Measurements from ENCODE around the gene SENP1. TPM values are rescaled to one million over a fixed set of nuclear protein-coding genes. Genes with fewer than 3 reads are reported as not detected.

SENP1 gene
- total and polyA plus RNA-seq, 2 donors (not counting 3 experiments of a cell fraction or from before 2014, with no cell fraction given) = 9.9 to 20.5 TPM

DNA sequence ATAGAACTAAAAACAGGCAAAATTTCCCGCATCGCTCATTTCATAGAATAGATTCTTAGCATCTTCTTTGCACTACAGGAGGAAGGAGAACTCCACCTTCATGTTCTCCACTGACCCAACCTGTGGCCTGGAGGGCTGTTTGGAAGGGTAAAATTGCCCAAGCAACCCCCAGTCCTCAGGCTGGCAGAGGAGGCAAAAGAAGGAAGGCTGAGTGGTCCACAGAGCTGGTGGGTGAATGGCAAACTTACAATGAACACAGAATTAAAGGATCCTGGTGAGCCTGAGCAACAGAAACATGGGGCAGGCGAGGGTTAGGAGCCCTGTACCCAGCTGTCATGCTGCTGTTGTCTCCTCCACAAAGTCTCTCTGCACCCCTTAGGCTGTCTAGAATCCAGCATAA, 25.1 kb downstream of the SENP1 start:
- Histone ChIP-seq H3K36me3 (ENCODE audit: control insufficient read depth in 2 of 2, extremely low read depth in 1 of 2, insufficient read depth in 2 of 2, low read length in 2 of 2) (peaks cover 8 to 9% of the 10 kb centered on the region in 2 experiments), H3K79me2 (ENCODE audit: control insufficient read depth, insufficient read depth, low read length) (no peaks in the 10 kb centered on the region), H3K9me3 (replicated peaks; ENCODE audit: control insufficient read depth, insufficient read depth, low read length) (no peaks in the 10 kb centered on the region), H4K20me1 (replicated peaks; ENCODE audit: control insufficient read depth, extremely low read depth, insufficient read depth, low read length) (no peaks in the 10 kb centered on the region), H3K4me3 (replicated peaks in 1 of 3; ENCODE audit: insufficient read depth in 1 of 3, low read depth in 1 of 3, low read length in 3 of 3) (no peak overlapping the region), H3K4me2 (ENCODE audit: insufficient read depth, low read length) (no peak overlapping the region), H3K27ac (ENCODE audit: insufficient read depth, low read depth, low read length) (no peak overlapping the region), H3K27me3 (ENCODE audit: control insufficient read depth in 2 of 2, insufficient read depth in 2 of 2, low read length in 2 of 2) (no peaks in the 10 kb centered on the region), H3K9ac (replicated peaks; ENCODE audit: extremely low read depth, insufficient read depth, low read length) (no peak overlapping the region), H3K4me1 (ENCODE audit: control insufficient read depth, extremely low read depth, insufficient read depth, low read length) (no peaks in the 10 kb centered on the region), H2AFZ (ENCODE audit: low read depth, low read length) (no peak overlapping the region), H3K9me1 (replicated peaks; ENCODE audit: control insufficient read depth, extremely low read depth, insufficient read depth, low read length) (no peaks in the 10 kb centered on the region)
- dilution Hi-C loops (cut with MboI; ENCODE audit: extremely low pct_ligation_motif_present, low sequenced_read_pairs) = no loop called here
- no TSS peak for BruUV-seq (replicated peaks)
- DNase-seq (ENCODE audit: low read depth, low spot score) (no peak), FAIRE-seq (no peak)
- intact Hi-C loops (cut with micrococcal nuclease) = loop anchor here (5.0 kb wide), 1 partner anchor 536 kb away; no protein-coding TSS in a partner anchor
- ChIA-PET POLR2A (no interaction called here), CTCF (interaction anchor here (0.5 kb wide), 1 partner anchor 17 kb away, joined by 3 read pairs; no protein-coding TSS in a partner anchor)
- TF ChIP-seq FOS (IDR thresholded peaks at IDR 0.05; ENCODE audit: borderline replicate concordance, insufficient read depth, low read length) (no peak), POLR2AphosphoS5 (IDR thresholded peaks at IDR 0.05; ENCODE audit: insufficient read depth, low read depth, low read length) (no peak), CTCF (IDR thresholded peaks at IDR 0.05; ENCODE audit: extremely low read depth in 1 of 2, insufficient read depth in 1 of 2, low read depth in 1 of 2, low read length in 2 of 2) (no peak), MAX (IDR thresholded peaks at IDR 0.05; ENCODE audit: insufficient read depth, insufficient read length) (no peak), JUN (IDR thresholded peaks at IDR 0.05; ENCODE audit: borderline replicate concordance, insufficient read depth, insufficient read length, low read depth) (no peak), EZH2 (IDR thresholded peaks at IDR 0.05; ENCODE audit: borderline replicate concordance, low read depth, low read length, severe bottlenecking) (no peak), POLR2A (IDR thresholded peaks at IDR 0.05; ENCODE audit: low read depth, low read length) (no peak), GATA2 (IDR thresholded peaks at IDR 0.05; ENCODE audit: insufficient read depth, insufficient read length, low read depth, low read length) (no peak), MYC (IDR thresholded peaks at IDR 0.05; ENCODE audit: low read depth, low read length) (no peak)
